ENCODE data around the gene PICALM. TPM values are rescaled to one million over a fixed set of nuclear protein-coding genes. Genes with fewer than 3 reads are reported as not detected.

The PICALM gene
- total RNA-seq, 3 donors from 2014 or later (not counting 1 experiment from before 2014, with no cell fraction given): 262 to 291 (median 285) TPM

- peaks cover 40% of the 10 kb centered on the region for H3K4me1 ChIP-seq (ENCODE audit: control insufficient read depth, insufficient read depth, low read length)
Measured at GRCh38 chr11:86060544-86060943, 8.3 kb downstream of the PICALM start.

GRCh38 chr11:86058360-86058759 is 10.5 kb downstream of the PICALM start:
- Mint-ChIP-seq H3K27me3 (ENCODE audit: low read depth in 2 of 2) (no peaks in the 10 kb centered on the region), H3K4me3 (peak overlapping the region; percentile 64), H3K36me3 (no peaks in the 10 kb centered on the region), H3K9me3 (no peaks in the 10 kb centered on the region), H3K4me1 (peaks cover 86% of the 10 kb centered on the region in 2 donors), H3K27ac (peak overlapping the region; percentile 97 to 100)
- ATAC-seq (no peak), DNase-seq (no peak)
- intact Hi-C loops (cut with micrococcal nuclease): no loop called here
- no peak for TF ChIP-seq CTCF (IDR thresholded peaks at IDR 0.05)
- H3K36me3 ChIP-seq (ENCODE audit: control insufficient read depth, insufficient read depth, low read length): no peaks in the 10 kb centered on the region
- H3K27me3 ChIP-seq (ENCODE audit: control insufficient read depth, insufficient read depth, low read length): no peaks in the 10 kb centered on the region
- peaks cover 44% of the 10 kb centered on the region for H3K4me1 ChIP-seq (ENCODE audit: control insufficient read depth, insufficient read depth, low read length)
- H3K4me3 ChIP-seq (ENCODE audit: low read length): no peak overlapping the region
- H3K27ac ChIP-seq (ENCODE audit: low read length): no peak overlapping the region
- no peaks in the 10 kb centered on the region for H3K9me3 ChIP-seq (ENCODE audit: control insufficient read depth, insufficient read depth, low read length)

More at GRCh38 chr11:86060544-86060943, 8.3 kb downstream of the PICALM start:
- Histone ChIP-seq H3K4me3 (ENCODE audit: low read length) (no peak overlapping the region), H3K9me3 (ENCODE audit: control insufficient read depth, insufficient read depth, low read length) (no peaks in the 10 kb centered on the region), H3K36me3 (ENCODE audit: control insufficient read depth, insufficient read depth, low read length) (no peaks in the 10 kb centered on the region), H3K27me3 (ENCODE audit: control insufficient read depth, insufficient read depth, low read length) (no peaks in the 10 kb centered on the region), H3K27ac (ENCODE audit: low read length) (peak overlapping the region; percentile 38)
- intact Hi-C loops (cut with micrococcal nuclease): loop anchor here (5.0 kb wide), 1 partner anchor 308 kb away; no protein-coding TSS in a partner anchor
- Mint-ChIP-seq H3K27ac (peak overlapping the region; percentile 97 to 100), H3K4me3 (peak overlapping the region; percentile 91), H3K4me1 (peaks cover 85 to 86% of the 10 kb centered on the region in 2 donors), H3K9me3 (no peaks in the 10 kb centered on the region), H3K36me3 (no peaks in the 10 kb centered on the region), H3K27me3 (ENCODE audit: low read depth in 2 of 2) (no peaks in the 10 kb centered on the region)
- ATAC-seq (no peak), DNase-seq (no peak)
- TF ChIP-seq CTCF (IDR thresholded peaks at IDR 0.05): no peak

- WGBS (ENCODE audit: insufficient coverage): no CpG with 5 or more reads among the region's 1 CpG
- H3K9me3 ChIP-seq (ENCODE audit: control insufficient read depth, insufficient read depth, low read length): no peaks in the 10 kb centered on the region
- H3K27ac ChIP-seq (ENCODE audit: low read length): peak overlapping the region; percentile 4
- peaks cover 0 to 3% of the 10 kb centered on the region in 2 donors for H3K9me3 Mint-ChIP-seq
- peak overlapping the region; percentile 69 for H3K4me3 Mint-ChIP-seq
- TF ChIP-seq CTCF (IDR thresholded peaks at IDR 0.05): no peak
- DNase-seq: peak in 1 of 2 donors; percentile 42
- no peak overlapping the region for H3K4me3 ChIP-seq (ENCODE audit: low read length)
- H3K4me1 Mint-ChIP-seq: peaks cover 88 to 92% of the 10 kb centered on the region in 2 donors
- H3K27me3 Mint-ChIP-seq (ENCODE audit: low read depth in 2 of 2): no peaks in the 10 kb centered on the region
- H3K36me3 Mint-ChIP-seq: no peaks in the 10 kb centered on the region
- intact Hi-C loops (cut with micrococcal nuclease): no loop called here
- H3K36me3 ChIP-seq (ENCODE audit: control insufficient read depth, insufficient read depth, low read length): no peaks in the 10 kb centered on the region
- H3K27me3 ChIP-seq (ENCODE audit: control insufficient read depth, insufficient read depth, low read length): no peaks in the 10 kb centered on the region
- peaks cover 48% of the 10 kb centered on the region for H3K4me1 ChIP-seq (ENCODE audit: control insufficient read depth, insufficient read depth, low read length)
- peak overlapping the region; percentile 79 to 83 for H3K27ac Mint-ChIP-seq
- ATAC-seq: peak; percentile 44 to 65 (median 59)
Measured at GRCh38 chr11:86056351-86056854, 12.5 kb downstream of the PICALM start.
